ENCODE measurements around the gene LGALS8. TPM values are rescaled to one million over a fixed set of nuclear protein-coding genes. Genes with fewer than 3 reads are reported as not detected.

The LGALS8 gene
- total RNA-seq, 1 donor from 2014 or later: 94.5 TPM

- TF ChIP-seq CTCF (IDR thresholded peaks at IDR 0.05; ENCODE audit: unreplicated experiment): no peak
Measured at GRCh38 chr1:236530959-236531358, 7.2 kb downstream of the LGALS8 start.

GRCh38 chr1:236532850-236533249 is 9.1 kb downstream of the LGALS8 start:
- H3K4me1 Mint-ChIP-seq (ENCODE audit: unreplicated experiment): peaks cover 11% of the 10 kb centered on the region
- TF ChIP-seq CTCF (IDR thresholded peaks at IDR 0.05; ENCODE audit: unreplicated experiment): no peak
- H3K36me3 Mint-ChIP-seq (ENCODE audit: low read depth, unreplicated experiment): peaks cover 19% of the 10 kb centered on the region
- DNase-seq (ENCODE audit: low spot score): no peak
- H3K27ac Mint-ChIP-seq (ENCODE audit: unreplicated experiment): no peak overlapping the region
- no peaks in the 10 kb centered on the region for H3K9me3 Mint-ChIP-seq (ENCODE audit: unreplicated experiment)
- H3K27me3 Mint-ChIP-seq (ENCODE audit: unreplicated experiment): no peaks in the 10 kb centered on the region
- peak overlapping the region; percentile 10 for H3K4me3 Mint-ChIP-seq (ENCODE audit: unreplicated experiment)

More at GRCh38 chr1:236530959-236531358, 7.2 kb downstream of the LGALS8 start:
- no peaks in the 10 kb centered on the region for H3K27me3 Mint-ChIP-seq (ENCODE audit: unreplicated experiment)
- no peak overlapping the region for H3K4me3 Mint-ChIP-seq (ENCODE audit: unreplicated experiment)
- DNase-seq (ENCODE audit: low spot score): no peak
- H3K27ac Mint-ChIP-seq (ENCODE audit: unreplicated experiment): no peak overlapping the region
- no peaks in the 10 kb centered on the region for H3K9me3 Mint-ChIP-seq (ENCODE audit: unreplicated experiment)
- peaks cover 23% of the 10 kb centered on the region for H3K4me1 Mint-ChIP-seq (ENCODE audit: unreplicated experiment)
- peaks cover 24% of the 10 kb centered on the region for H3K36me3 Mint-ChIP-seq (ENCODE audit: low read depth, unreplicated experiment)

GRCh38 chr1:236534151-236534651 is 10.4 kb downstream of the LGALS8 start:
- no peak for DNase-seq (ENCODE audit: low spot score)
- Mint-ChIP-seq H3K4me3 (ENCODE audit: unreplicated experiment) (no peak overlapping the region), H3K9me3 (ENCODE audit: unreplicated experiment) (no peaks in the 10 kb centered on the region), H3K27me3 (ENCODE audit: unreplicated experiment) (no peaks in the 10 kb centered on the region), H3K27ac (ENCODE audit: unreplicated experiment) (no peak overlapping the region), H3K4me1 (ENCODE audit: unreplicated experiment) (peaks cover 11% of the 10 kb centered on the region), H3K36me3 (ENCODE audit: low read depth, unreplicated experiment) (peaks cover 28% of the 10 kb centered on the region)
- TF ChIP-seq CTCF (IDR thresholded peaks at IDR 0.05; ENCODE audit: unreplicated experiment): no peak

- no peak for TF ChIP-seq CTCF (IDR thresholded peaks at IDR 0.05; ENCODE audit: unreplicated experiment)
- H3K27me3 Mint-ChIP-seq (ENCODE audit: unreplicated experiment): no peaks in the 10 kb centered on the region
Measured at GRCh38 chr1:236535190-236535589, 11.4 kb downstream of the LGALS8 start.

GRCh38 chr1:236535662-236536161 is 11.9 kb downstream of the LGALS8 start:
- Mint-ChIP-seq H3K4me3 (ENCODE audit: unreplicated experiment) (no peak overlapping the region), H3K4me1 (ENCODE audit: unreplicated experiment) (peaks cover 6% of the 10 kb centered on the region), H3K27ac (ENCODE audit: unreplicated experiment) (no peak overlapping the region), H3K36me3 (ENCODE audit: low read depth, unreplicated experiment) (peaks cover 42% of the 10 kb centered on the region), H3K9me3 (ENCODE audit: unreplicated experiment) (no peaks in the 10 kb centered on the region), H3K27me3 (ENCODE audit: unreplicated experiment) (no peaks in the 10 kb centered on the region)
- DNase-seq (ENCODE audit: low spot score): no peak
- TF ChIP-seq CTCF (IDR thresholded peaks at IDR 0.05; ENCODE audit: unreplicated experiment): no peak

More at GRCh38 chr1:236535190-236535589, 11.4 kb downstream of the LGALS8 start:
- Mint-ChIP-seq H3K4me1 (ENCODE audit: unreplicated experiment) (peaks cover 9% of the 10 kb centered on the region), H3K36me3 (ENCODE audit: low read depth, unreplicated experiment) (peaks cover 38% of the 10 kb centered on the region), H3K4me3 (ENCODE audit: unreplicated experiment) (no peak overlapping the region), H3K27ac (ENCODE audit: unreplicated experiment) (no peak overlapping the region), H3K9me3 (ENCODE audit: unreplicated experiment) (no peaks in the 10 kb centered on the region)
- no peak for DNase-seq (ENCODE audit: low spot score)
